Upper lobe of left lung (tissue), 6 donors: ENCODE measurements around the gene GALE. TPM values are rescaled to one million over a fixed set of nuclear protein-coding genes. Genes with fewer than 3 reads are reported as not detected.
"Not testable (repeated sequence)": the region's sequence is repeated elsewhere in the genome, so short reads cannot be mapped to it uniquely, and the experiment has no call there.

Source experiments
- ATAC-seq, 2 donors: fragments of 200-7000 bp; cut with Tn5 transposase; one replicate each; pipeline ENCODE4 v1.9.1; 2022; ENCODE audit warnings: mild to moderate bottlenecking in 2 of 2, moderate library complexity in 2 of 2; ENCODE audit not compliant: low FRiP score in 2 of 2
- DNase-seq, 2 donors: peaks; one replicate each; pipeline ENCODE4 v3.0.0-alpha.2; 2019 to 2020
- H3K27ac ChIP-seq, 4 donors: fragments of 200-600 bp; sonication (generic); one replicate each; pipeline ENCODE4 v1.5.1; 2016 to 2019
- H3K27me3 ChIP-seq, 4 donors: fragments of 200-600 bp; sonication (generic); one replicate each; pipeline ENCODE4 v1.5.1; 2017 to 2019
- H3K36me3 ChIP-seq, 4 donors: fragments of 200-600 bp; sonication (generic); one replicate each; pipeline ENCODE4 v1.5.1; 2016 to 2019
- H3K4me1 ChIP-seq, 4 donors: fragments of 200-600 bp; sonication (generic); one replicate each; pipeline ENCODE4 v1.5.1; 2018 to 2019
- H3K4me3 ChIP-seq, 4 donors: fragments of 200-600 bp; sonication (generic); one replicate each; pipeline ENCODE4 v1.5.1; 2017 to 2019; ENCODE audit warnings: mild to moderate bottlenecking in 2 of 4, moderate library complexity in 1 of 4
- H3K9me3 ChIP-seq, 4 donors: fragments of 200-600 bp; sonication (generic); one replicate each; pipeline ENCODE4 v1.5.1; 2018 to 2019
- EP300 ChIP-seq, 4 donors: sonication (generic); formaldehyde crosslinking; IDR thresholded peaks; one replicate each; pipeline ENCODE4 v1.5.1; 2017; ENCODE audit warnings: antibody characterized with exemption in 4 of 4, control low read depth in 2 of 4
- POLR2A ChIP-seq, 4 donors: fragments of 450-650 bp; IDR thresholded peaks; one replicate each; pipeline ENCODE4 v1.5.1; 2016 to 2017; ENCODE audit warnings: antibody characterized with exemption in 4 of 4, mild to moderate bottlenecking in 2 of 4
- POLR2AphosphoS5 ChIP-seq, 2 donors: sonication (generic); formaldehyde crosslinking; IDR thresholded peaks; one replicate each; pipeline ENCODE4 v1.5.1; 2017; ENCODE audit warnings: antibody characterized with exemption in 2 of 2
- WGBS, 2 donors: methylation state at CpG; one replicate each; pipeline ENCODE4 v1.1.5; 2017 to 2018; 5-methylcytosine and 5-hydroxymethylcytosine counted together
- total RNA-seq, 6 donors: library from RNA; depleted of rRNA in 4 of 6; stranded (reverse); fragments of >200 nt in 4 of 6; gene quantifications; one replicate each; pipeline versions ENCODE4 v1.1.0 to v1.2.1, GENCODE V29; 2016 to 2021
- TF ChIP-seq, protein P1 (sequence below), 6 experiments: fragments of 450-650 bp in 4 of 6; fragments of 200-600 bp in 2 of 6; sonication (generic) in 2 of 6; IDR thresholded peaks; one replicate each; pipeline ENCODE4 v1.5.1; 2016 to 2019; ENCODE audit warnings: antibody characterized with exemption in 6 of 6
- donor health status: DM: no; HTN: no; CAD: no; lungs with moderate emphysema.
- donor health status: DM: no; HTN: yes; CAD: no; lungs with severe emphysema.

GALE gene
- total RNA-seq, 6 donors from 2014 or later: 49.2 to 95.0 (median 59.7) TPM

- no peaks in the 10 kb centered on the region for H3K27me3 ChIP-seq
- no peaks in the 10 kb centered on the region for H3K9me3 ChIP-seq
- peaks cover 7 to 13% (median 9%) of the 10 kb centered on the region in 4 donors for H3K4me1 ChIP-seq
- TF ChIP-seq POLR2A (IDR thresholded peaks at IDR 0.05) (no peak), POLR2AphosphoS5 (IDR thresholded peaks at IDR 0.05) (no peak), EP300 (IDR thresholded peaks at IDR 0.05) (no peak)
- TF ChIP-seq, protein P1, sequence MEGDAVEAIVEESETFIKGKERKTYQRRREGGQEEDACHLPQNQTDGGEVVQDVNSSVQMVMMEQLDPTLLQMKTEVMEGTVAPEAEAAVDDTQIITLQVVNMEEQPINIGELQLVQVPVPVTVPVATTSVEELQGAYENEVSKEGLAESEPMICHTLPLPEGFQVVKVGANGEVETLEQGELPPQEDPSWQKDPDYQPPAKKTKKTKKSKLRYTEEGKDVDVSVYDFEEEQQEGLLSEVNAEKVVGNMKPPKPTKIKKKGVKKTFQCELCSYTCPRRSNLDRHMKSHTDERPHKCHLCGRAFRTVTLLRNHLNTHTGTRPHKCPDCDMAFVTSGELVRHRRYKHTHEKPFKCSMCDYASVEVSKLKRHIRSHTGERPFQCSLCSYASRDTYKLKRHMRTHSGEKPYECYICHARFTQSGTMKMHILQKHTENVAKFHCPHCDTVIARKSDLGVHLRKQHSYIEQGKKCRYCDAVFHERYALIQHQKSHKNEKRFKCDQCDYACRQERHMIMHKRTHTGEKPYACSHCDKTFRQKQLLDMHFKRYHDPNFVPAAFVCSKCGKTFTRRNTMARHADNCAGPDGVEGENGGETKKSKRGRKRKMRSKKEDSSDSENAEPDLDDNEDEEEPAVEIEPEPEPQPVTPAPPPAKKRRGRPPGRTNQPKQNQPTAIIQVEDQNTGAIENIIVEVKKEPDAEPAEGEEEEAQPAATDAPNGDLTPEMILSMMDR (IDR thresholded peaks at IDR 0.05): no peak
- 77 to 90% methylated on average over 1 of the region's 1 CpG for WGBS, 2 donors
- no peaks in the 10 kb centered on the region for H3K36me3 ChIP-seq
- H3K27ac ChIP-seq: no peak overlapping the region
- no peak overlapping the region for H3K4me3 ChIP-seq
- ATAC-seq: no peak
- no peak for DNase-seq
Measured at GRCh38 chr1:23827717-23828116, 27.2 kb upstream of the GALE start.

DNA sequence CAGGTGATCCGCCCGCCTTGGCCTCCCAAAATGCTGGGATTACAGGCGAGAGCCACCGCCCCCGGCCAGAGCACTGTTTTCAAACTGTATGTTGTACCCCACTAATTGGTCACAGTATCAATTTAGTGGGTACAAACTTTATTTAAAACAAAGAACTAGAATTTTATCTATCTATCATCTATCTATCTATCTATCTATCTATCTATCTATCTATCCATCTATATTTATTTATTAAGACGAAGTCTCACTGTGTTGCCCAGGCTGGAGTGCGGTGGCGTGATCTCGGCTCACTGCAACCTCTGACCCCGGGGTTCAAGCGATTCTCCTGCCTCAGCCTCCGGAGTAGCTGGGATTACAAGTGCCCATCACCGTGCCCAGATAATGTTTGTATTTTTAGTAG, 26.0 kb upstream of the GALE start:
- WGBS, 2 donors: 96% methylated on average over 13 of the region's 13 CpGs

DNA sequence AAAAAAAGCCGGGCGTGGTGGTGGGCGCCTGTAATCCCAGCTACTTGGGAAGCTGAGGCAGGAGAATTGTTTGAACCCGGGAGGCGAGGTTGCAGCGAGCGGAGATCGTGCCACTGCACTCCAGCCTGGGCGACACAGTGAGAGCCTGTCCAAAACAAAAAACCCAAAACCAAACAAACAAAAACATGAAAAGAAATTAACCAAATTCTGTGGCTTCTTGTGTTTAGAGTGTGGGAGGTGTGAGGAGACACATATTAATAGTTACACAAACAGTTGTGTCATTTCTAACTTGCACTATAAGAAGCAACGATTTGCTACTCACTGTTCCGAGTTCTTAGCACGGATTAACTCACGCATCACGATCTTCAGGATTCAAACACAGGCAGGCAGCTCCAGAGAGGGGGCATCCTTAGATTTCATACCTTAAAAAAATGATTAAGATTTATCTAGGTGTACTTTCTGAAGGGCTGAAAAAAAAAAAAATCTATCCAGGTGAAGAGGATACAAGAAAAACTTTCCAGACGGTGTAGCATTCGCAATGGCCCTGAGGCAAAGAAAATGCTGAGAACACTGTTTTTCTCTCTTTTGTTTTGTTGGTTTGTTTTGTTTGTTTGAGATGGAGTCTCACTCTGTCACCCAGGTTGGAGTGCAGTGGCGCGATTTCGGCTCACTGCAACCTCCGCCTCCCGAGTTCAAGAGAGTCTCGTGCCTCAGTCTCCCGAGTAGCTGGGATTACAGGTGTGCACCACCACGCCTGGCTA, 25.4 kb upstream of the GALE start:
- H3K27me3 ChIP-seq: no peaks in the 10 kb centered on the region
- peak overlapping the region in 3 of 4 donors; percentile 72 to 85 (median 79) for H3K4me3 ChIP-seq
- H3K4me1 ChIP-seq: peaks cover 7 to 13% (median 9%) of the 10 kb centered on the region in 4 donors
- TF ChIP-seq EP300 (IDR thresholded peaks at IDR 0.05) (no peak), POLR2AphosphoS5 (IDR thresholded peaks at IDR 0.05) (no peak), POLR2A (IDR thresholded peaks at IDR 0.05) (no peak)
- TF ChIP-seq, protein P1 (IDR thresholded peaks at IDR 0.05): no peak
- no peaks in the 10 kb centered on the region for H3K36me3 ChIP-seq
- ATAC-seq: no peak
- DNase-seq: peak in 1 of 2 donors; percentile 8
- peak overlapping the region; percentile 91 to 98 (median 94) for H3K27ac ChIP-seq
- no peaks in the 10 kb centered on the region for H3K9me3 ChIP-seq
- 59 to 68% methylated on average over 24 of the region's 24 CpGs for WGBS, 2 donors

More for the DNA sequence above, 26.0 kb upstream of the GALE start:
- DNase-seq, ATAC-seq, H3K9me3 ChIP-seq, H3K36me3 ChIP-seq, H3K4me3 ChIP-seq, H3K27ac ChIP-seq, H3K27me3 ChIP-seq: not testable (repeated sequence)
- peaks cover 7 to 13% (median 9%) of the 10 kb centered on the region in 4 donors for H3K4me1 ChIP-seq

GRCh38 chr1:23825076-23825761, 24.7 kb upstream of the GALE start, which contains the start of gene HMGCL:
Gene HMGCL, minus strand, starts transcription at chr1:23825429. Its CDS starts 14 bp downstream, at chr1:23825415.
- Histone ChIP-seq H3K27me3 (no peaks in the 10 kb centered on the region), H3K36me3 (no peaks in the 10 kb centered on the region), H3K9me3 (no peaks in the 10 kb centered on the region), H3K27ac (peak within 1 kb of the TSS; percentile 91 to 98 (median 94)), H3K4me1 (peaks cover 7 to 13% (median 9%) of the 10 kb centered on the region in 4 donors), H3K4me3 (peak within 1 kb of the TSS; percentile 72 to 96 (median 82))
- TF ChIP-seq EP300 (IDR thresholded peaks at IDR 0.05): peak in 1 of 4 donors; percentile 49
- TF ChIP-seq, protein P1 (IDR thresholded peaks at IDR 0.05): no peak
- peak; percentile 47 to 94 (median 89) for TF ChIP-seq POLR2A (IDR thresholded peaks at IDR 0.05)
- TF ChIP-seq POLR2AphosphoS5 (IDR thresholded peaks at IDR 0.05): peak; percentile 97
- DNase-seq: peak; percentile 94 to 98
- WGBS, 2 donors: 1% methylated on average over 12 to 36 of the region's 42 CpGs
- peak; percentile 97 to 100 for ATAC-seq

DNA sequence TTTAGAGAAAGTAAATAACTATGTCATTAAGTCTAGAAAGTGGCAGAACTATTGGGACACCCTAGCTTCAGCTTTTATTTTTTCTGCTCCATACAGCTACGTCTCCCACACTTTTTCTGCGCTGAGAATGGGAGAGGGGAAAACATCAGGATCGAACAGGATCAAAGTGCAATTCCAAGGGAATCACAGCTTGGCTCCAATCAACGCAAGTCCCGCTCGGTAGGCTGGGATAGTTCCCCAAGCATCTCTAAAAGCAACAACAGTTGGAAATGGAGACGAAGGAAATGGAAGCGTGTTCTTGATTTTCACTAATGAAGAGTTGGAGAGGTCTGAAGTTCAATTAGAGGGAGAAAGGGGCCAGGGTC, 24.1 kb upstream of the GALE start:
- ATAC-seq: peak in 1 of 2 donors; percentile 15
- 4 to 9% methylated on average over 8 of the region's 8 CpGs for WGBS, 2 donors

More for the DNA sequence above, 24.1 kb upstream of the GALE start:
- no peaks in the 10 kb centered on the region for H3K9me3 ChIP-seq
- no peak for DNase-seq
- H3K4me1 ChIP-seq: peaks cover 7 to 13% (median 9%) of the 10 kb centered on the region in 4 donors
- H3K4me3 ChIP-seq: peak overlapping the region; percentile 72 to 96 (median 82)
- H3K27me3 ChIP-seq: no peaks in the 10 kb centered on the region
- H3K27ac ChIP-seq: peak overlapping the region; percentile 91 to 98 (median 94)
- H3K36me3 ChIP-seq: peaks cover 0 to 3% (median 0%) of the 10 kb centered on the region in 4 donors
- TF ChIP-seq POLR2A (IDR thresholded peaks at IDR 0.05) (no peak), EP300 (IDR thresholded peaks at IDR 0.05) (no peak), POLR2AphosphoS5 (IDR thresholded peaks at IDR 0.05) (no peak)
- TF ChIP-seq, protein P1 (IDR thresholded peaks at IDR 0.05): no peak
